Right hindlimb (tissue), 1 donor: ENCODE results near the gene NDST1.

Experiments
- DNase-seq: peaks from one replicate; pipeline ENCODE4 v3.0.0-alpha.2; 2018

NDST1 gene

DNA sequence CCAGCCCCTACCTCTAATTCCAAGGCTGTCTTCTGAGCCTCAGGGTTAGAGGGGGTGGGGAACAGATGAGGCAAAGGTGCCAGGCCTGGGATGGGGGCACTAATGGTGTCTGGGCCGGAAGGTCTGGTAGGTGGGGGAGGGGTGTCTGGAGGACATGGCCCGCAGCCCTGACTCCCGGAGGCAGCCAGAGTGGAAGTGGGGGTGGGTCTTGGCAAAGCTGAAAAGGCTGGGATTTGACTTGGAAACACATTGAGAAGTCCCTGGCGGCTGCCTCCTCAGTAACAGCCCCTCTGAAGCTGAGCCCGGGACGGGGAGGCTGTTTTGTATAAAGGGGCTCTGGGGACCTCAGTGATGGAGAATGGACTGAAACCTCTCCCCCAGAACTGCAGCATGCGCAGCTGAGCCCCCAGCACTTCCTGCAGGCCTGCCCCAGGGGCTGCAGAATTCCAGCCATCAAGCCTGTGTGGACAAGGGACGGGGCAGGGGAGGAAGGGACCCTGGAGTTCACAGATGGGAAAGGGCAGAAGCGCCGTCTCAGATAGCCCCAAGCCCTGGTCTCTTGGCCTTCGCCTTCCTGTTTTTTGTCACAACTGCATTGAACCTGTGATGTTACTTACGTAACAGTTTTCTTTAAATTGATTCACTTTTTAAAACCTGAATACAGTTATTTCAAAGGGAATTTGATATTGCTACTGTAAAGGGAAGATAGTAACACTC lies 83.2 kb downstream of the NDST1 start:
- peak; percentile 89 for DNase-seq

DNA sequence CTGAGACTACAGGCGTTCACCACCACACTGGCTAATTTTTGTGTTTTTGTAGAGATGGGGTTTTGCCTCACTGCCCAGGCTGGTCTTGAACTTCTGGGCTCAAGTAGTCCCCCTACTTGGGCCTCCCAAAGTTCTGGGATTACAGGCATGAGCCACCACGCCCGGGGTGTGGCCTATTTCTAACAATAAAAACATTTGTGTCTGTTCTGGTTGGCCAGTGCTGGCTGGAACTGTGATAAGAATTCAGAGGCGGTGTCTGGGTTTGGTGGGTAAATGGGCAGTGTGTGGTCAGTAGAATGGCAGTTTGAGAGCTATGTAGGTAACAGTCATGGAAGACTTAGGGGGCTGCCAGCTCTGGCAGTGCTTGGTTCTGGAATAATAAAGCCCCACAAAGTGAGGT lies 85.7 kb downstream of the NDST1 start:
- DNase-seq: no peak

DNA sequence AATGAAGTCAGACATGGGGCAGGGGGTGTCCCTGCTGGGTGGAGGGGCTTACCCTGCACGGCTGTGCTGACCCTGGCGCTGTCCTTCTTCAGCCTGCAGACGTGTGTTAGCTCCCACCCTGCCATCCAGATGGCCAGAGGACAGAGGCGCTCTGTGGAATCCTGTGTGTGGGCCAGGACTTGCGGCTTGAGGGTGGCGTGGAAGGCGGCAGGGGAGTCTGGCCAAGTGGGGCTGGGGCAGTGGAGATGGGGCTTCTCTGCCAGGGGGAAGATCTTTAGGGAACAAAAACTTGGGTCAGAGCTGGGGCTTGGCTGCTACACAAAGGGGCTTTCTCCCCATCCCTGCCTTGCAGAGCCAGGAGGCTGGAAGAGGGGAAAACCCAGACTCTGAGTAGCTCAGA lies 86.1 kb downstream of the NDST1 start:
- no peak for DNase-seq

DNA sequence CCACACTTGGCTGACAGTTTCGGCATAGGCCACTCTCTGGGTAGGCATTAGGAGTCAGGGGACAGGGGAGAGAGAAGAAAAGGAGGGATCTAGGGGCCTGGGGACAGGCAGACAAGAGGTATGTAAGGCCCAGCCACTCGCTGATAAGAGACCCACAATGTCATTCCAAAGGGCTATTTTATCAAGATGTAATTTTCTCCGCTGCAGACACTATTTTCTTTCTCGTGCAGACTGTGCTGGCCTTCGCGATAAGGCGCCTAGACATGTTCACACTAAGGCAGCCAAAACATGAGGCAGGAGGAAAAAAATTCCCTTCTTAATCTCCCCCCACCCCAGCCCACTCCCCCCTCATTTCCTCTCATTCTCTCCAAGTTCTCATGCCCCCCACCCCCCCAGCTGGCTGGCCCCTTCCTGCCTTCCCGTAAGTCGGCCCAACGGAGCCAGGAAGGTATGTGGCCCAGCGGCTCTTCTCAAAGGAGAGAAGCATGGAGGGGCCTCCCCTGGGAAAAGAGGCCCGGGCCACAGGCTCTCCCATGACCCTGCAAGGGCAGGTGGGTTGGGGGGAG lies 87.6 kb downstream of the NDST1 start:
- no peak for DNase-seq

DNA sequence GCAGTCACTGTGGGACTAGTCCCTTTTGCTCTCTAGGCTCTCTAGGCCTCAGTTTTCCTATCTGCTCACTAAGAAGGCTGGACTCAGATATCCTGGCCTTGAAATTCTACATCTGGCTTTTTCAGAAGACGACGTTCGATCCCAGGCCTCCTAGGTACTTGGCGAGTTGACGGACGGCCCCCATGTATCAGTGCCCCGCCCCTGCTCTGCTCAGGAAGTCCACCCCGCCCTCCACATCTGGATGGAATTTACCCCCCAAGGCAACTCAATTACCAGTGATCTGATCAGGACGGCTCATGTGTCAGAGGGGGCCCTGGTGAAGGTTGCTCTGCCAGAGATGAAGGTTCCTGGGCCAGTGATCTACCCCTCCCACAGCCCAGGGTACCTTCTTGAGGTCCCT lies 88.4 kb downstream of the NDST1 start:
- DNase-seq: no peak

DNA sequence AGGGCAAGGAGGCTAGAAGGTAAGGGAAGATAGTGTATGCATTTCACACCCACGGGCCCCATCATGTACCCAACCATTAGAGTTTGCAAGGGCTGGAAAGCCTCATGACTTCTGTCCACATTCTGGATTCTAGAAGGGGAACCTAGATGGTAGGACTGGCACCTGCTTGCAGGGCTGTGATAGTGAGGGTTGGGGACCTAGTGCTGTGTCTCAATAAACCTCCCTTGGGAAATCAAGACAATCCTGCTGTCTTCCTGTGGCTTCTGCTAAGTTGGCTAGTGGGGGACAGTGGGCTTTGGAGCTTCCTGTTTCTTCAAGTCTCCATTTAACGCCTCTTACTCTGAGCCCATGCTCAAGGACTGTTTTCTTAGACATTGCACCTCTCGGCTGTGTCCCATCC lies 88.9 kb downstream of the NDST1 start:
- no peak for DNase-seq

DNA sequence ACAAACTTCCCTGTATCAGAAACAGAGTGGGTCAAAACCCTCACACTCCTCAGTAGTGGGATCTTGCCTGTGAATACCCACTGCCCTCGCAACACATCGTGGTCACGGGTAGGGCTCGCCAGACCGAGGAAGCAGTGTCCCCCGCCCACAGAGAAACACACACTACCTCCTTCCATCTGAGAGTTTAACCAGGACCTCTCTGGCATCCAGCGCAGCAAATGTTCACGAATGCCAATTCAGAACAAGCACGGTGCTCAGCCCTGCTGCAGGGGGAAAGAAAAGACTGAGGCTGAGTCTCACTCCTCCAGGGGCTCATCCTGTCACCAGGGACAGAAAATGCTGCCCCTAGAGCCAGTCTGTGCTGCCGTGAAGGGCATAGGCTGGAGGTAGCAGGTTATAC lies 90.1 kb downstream of the NDST1 start:
- no peak for DNase-seq

DNA sequence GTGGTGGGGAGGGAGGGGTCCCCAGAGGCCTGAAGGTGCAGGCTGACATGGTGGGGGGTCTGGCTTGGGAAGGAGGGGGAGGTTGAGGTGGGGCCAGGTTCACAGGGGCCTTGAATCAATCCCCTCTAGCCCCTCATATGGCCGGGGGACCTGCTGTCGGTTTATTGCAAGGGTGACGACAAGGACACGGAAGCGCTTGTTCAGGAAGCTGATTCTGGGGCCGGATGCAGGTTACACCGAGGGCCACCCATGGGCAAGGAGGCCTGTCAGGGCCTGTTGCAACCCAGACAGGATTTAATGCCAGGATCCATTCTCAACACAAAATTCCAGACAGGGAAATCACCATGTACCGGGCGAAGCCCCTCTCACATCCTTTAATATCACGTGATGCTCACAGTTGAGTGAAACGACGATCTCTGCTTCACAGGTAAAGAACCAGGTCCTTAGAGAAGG lies 90.9 kb downstream of the NDST1 start:
- no peak for DNase-seq

DNA sequence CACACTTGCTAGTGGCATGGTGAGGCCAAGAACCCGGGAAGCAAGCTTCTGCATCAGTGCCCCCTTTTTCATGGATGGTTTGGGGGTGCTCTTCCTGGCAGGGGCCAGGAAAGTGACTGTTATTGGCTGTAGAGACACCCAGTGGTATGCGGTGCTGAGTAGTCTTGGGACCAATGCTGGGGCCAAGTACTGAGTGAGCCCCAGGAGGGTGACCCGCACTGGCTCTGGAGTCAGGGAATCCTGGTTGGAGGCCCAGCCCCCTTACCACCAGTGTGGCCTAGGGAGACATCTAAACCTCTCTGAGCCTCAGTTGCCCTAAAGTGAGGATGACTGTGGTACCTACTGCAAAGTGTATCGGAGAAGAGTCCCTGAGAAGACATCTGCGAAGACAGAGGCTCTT lies 91.3 kb downstream of the NDST1 start:
- no peak for DNase-seq

DNA sequence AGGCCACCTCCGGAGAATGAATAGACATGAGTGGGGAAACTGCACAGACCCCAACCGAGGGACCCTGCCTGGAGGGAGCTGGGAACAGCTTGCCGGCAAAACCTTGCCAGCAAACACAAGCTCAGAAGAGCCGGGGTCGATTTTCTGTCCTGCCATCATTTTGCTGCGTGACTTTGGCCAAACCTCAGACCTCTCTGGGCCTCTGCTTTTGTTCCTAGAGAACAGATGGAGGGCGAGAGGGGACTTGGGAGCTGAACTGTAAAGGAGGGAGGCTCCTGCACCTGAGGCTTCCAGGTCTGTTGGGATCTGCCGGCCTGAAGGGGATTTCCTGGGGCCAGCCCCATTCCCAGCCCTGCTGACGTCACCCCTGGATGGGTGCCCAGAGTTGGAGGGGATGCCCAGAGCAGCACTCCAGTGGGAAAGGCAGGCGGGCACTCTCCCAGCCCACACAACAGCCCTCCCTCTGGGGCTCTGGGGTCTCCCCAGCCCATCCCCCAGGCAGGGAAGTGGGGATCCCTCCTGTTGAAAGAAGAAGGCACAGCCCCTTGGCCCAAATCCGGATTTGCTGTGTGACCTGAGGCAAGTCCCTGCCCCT lies 92.1 kb downstream of the NDST1 start:
- peak; percentile 88 for DNase-seq

DNA sequence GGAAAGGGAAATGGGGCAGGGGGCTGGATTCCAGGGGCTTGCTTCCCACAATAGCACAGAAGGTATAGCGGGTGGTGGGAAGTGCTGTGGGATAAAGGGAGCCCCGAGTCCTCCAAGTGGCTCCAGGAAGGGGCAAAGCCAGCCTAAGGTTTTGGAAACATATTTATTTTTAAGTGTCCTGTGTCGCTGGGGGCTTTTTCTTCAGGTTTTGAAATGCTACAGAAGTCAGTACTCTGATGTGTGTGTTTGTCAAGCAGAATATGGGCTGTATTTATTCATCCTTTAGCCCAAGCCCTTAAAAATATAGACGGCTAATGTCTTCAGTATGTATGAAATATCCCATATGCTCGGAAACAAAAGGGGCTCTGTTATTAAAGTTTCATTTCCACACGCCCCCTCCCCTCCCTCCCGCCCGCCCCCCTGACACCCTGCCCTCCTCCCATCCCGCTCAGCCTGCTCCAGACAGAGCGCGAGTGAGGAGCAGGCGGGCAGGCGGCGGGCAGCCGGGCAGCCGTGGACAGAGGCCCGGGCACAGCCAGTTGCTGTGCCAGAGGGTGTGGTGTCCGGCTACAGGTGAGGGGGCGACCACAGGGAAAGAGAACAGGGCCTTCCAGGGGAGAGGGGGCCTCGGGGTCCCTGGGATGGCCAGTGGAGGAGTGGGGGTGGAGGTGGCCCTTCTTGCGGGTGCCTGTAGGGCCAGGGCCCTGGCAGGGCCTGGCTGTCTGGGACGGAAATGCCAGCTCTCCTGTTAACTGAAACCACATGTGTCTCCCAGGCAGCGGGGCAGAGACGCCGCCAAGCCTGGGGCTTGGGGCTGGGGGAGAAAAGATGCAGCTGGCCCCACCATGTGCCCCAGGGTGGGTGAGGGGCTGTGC lies 92.9 kb downstream of the NDST1 start:
- peak; percentile 70 for DNase-seq

DNA sequence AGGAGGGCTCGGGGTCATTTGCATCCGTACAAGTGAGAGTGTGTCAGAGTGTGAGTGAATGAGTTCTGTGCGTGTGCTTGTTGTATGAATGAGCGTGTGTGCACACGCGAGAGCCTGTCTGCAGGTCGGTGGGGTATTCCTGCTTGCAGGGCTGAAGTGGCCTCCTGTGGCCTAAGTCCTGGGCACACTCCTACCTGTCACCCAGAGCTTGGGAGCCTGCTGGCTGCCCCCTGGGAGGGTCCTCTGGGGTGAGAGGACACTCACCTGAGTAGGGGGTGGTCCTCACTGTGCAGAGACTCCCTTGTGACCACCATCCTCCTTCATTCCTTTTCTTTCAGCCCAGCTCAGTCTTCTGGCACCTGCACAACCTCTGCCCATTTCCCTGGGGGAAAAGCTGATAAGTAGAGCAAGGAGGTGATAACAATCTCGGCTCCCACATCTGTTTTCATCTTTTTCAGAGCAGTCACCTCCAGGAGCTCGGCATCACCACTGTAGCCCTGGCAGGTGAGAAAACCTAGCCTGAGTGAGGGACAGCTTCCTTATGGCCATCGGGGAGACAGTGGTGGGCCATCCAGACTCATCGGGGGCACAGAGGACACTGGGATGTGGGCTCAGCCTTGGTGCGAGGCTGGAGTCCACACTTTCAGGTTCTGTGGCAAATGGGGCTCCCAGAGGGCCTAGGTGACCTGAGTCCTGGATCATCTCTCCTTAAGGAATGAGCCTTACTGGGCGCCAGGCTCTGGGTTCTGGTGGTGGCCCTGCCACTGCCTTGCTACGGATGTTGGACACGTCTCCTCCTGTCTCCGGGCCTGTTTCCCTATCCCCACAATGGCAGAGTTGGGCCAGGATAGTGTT lies 93.8 kb downstream of the NDST1 start:
- DNase-seq: no peak

DNA sequence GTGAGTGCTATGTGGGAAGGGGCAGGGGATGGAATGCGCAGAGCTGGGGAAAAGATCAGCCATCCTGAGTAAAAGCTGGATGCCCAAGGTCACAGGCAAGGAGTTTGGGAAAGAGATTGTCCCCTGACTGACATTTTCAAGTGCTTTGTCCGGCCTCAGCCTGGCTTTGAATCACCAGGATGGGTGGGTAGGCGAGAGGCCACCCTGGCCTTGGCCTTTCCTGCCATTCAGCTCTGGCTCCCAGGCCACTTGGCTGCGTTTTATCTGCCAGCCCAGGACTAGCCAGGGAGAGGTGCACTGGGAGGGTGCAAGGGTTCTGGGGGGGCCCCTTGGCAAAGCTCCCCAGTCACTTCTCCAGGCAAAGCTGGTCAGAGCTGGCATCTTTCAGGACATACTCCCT lies 95.1 kb downstream of the NDST1 start:
- no peak for DNase-seq

DNA sequence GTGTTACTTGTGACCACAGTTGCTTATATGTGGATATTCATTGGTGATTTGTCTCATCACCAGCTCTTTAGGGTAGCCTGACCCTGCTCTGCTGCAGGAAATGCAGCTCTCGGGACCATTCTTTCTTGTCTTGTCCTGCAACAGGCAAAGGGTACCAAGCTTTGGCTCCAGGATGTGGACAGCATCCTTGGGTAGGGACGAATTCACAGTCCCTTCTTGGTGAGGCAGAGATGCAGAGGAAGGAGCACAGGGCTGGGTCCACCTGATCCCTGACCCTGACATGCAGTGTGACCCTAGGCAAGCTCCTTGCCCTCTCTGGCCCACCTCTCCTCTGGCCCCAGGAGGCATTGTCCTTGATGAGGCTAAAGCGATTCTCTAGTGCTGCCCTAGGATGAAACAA lies 95.6 kb downstream of the NDST1 start:
- no peak for DNase-seq

DNA sequence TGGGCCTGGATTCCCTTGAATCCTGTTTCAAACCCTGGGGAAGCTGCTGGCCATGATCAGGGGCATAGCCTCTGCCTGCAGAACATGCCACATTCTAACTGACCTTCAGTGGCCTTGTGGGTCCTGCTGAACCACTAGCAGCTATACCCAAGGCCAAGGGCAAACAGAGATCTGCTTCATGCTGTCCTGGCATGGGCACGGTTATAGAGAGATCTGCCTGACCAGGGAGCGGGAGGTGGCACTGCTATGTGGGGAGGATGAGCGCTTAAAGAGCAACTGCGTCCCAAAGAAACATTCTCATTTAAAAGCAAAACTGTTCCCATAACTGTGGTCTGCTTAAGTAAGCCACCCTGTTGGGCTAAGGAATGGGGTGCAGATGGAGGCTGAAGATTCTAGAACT lies 96.1 kb downstream of the NDST1 start:
- DNase-seq: no peak

DNA sequence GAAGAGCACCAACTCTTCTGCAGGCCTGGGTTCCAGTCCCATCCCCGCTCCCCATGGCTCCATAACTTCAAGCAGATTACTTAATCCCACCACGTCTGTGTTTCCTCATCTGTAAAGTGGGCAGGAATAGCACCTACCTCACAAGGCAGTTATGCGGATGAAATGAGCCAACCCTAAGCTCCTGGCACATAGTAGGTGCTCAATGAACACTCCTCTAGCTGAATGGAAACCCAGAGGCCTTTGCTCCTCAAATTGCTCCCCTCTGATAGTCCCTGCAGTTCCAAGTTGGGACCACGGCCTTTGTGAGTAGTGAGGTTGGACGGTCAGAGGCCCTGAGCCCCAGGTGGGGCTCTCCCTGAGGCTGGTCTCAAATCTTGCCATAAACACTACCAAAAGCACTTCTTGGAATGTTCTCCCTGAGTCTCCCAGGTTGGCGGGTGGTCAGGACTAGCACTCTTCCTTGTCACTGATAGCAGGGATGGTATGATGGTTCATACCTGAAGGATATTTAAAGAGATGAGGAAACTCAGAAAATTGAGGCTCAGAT lies 97.0 kb downstream of the NDST1 start:
- no peak for DNase-seq

DNA sequence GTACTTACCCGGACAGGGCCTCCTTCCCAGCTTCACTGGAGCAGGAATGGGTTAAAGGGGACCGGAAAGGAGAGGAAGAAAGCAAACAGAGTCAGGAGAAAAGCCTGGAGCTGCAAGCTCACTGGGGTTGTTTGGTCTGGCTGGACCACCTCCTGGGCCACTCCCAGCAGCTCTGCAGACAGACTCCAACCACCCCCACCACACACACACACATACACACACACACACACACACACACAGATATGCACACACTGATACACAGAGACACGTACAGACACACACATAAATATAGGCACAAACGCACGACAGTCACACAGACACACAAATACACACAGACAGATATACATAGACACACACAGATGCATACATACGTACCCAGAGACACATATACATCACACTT lies 97.6 kb downstream of the NDST1 start:
- DNase-seq: no peak

DNA sequence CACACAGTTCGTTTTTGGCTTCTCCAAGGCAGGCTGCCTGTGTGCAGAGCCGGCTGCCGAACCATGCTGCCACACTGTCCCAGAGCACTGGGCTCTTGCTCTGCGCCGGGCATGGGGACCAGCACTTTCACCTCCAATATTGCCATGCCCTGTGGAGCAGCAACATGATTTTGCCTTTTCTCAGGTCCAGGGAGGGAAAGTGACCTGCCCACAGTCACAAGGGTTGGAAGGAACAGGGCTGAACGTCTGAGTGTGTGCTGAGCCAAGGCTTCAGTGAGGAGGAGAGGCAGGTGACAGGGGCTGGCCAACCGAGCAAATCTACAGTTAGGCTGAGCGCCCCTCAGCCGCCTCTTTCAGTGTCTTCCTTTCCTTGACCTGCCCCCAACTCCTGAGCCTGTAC lies 98.5 kb downstream of the NDST1 start:
- no peak for DNase-seq

DNA sequence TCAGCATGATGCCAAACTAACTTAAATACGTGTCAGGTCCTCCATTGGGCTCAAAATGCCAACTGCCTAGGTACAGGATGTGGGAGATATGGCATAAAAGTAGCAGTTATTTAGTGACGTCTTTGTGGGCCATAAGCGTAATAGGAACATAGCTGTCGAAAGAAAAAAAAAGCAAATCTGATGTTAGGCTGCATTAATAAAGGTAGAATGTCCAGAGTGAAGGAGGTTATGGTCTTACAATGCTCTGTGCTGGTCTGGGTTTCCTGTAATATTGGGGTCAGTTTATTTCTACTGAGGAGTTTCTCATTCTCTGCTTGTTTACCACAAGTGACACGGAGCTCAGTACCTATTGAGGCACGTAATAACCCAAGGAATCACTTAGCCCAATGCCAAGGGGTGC lies 99.2 kb downstream of the NDST1 start:
- DNase-seq: no peak
